Osteoblast (primary cell): ENCODE measurements around the gene CNPY2. TPM values are rescaled to one million over a fixed set of nuclear protein-coding genes. Genes with fewer than 3 reads are reported as not detected.

Experiments
- DNase-seq: peaks from one replicate; pipeline ENCODE4 v3.0.0; 2011; ENCODE audit warnings: low spot score, mixed read lengths; ENCODE audit not compliant: insufficient read length; ENCODE audit errors: missing footprints
- H2AFZ ChIP-seq: 2 replicates; pipeline ENCODE4 v1.6.0; 2011; ENCODE audit warnings: mild to moderate bottlenecking, low read length
- H3K27ac ChIP-seq: 2 replicates; pipeline ENCODE4 v1.5.1; 2011; ENCODE audit warnings: mild to moderate bottlenecking, low read depth, low read length, moderate library complexity
- H3K27me3 ChIP-seq: 2 replicates; pipeline ENCODE4 v1.6.0; 2012; ENCODE audit warnings: mild to moderate bottlenecking, control low read depth, inconsistent platforms, low read length, moderate library complexity; ENCODE audit not compliant: insufficient read depth
- H3K36me3 ChIP-seq: 2 replicates; pipeline ENCODE4 v1.5.1; 2011; ENCODE audit warnings: mild to moderate bottlenecking, low read length, control low read depth, moderate library complexity; ENCODE audit not compliant: insufficient read depth
- H3K4me1 ChIP-seq: 2 replicates; pipeline ENCODE4 v1.5.1; 2011; ENCODE audit warnings: mild to moderate bottlenecking, low read length, control low read depth, moderate library complexity; ENCODE audit not compliant: insufficient read depth
- H3K4me2 ChIP-seq: 2 replicates; pipeline ENCODE4 v1.6.0; 2011; ENCODE audit warnings: mild to moderate bottlenecking, low read length; ENCODE audit not compliant: insufficient read depth
- H3K4me3 ChIP-seq: fragments of 200-600 bp; sonication (generic); 3 replicates; pipeline ENCODE4 v1.5.1; 2012; ENCODE audit warnings: mild to moderate bottlenecking, low read length, inconsistent platforms; ENCODE audit not compliant: insufficient read depth
- H3K79me2 ChIP-seq: 2 replicates; pipeline ENCODE4 v1.6.0; 2012; ENCODE audit warnings: mild to moderate bottlenecking, low read length, control low read depth, inconsistent platforms; ENCODE audit not compliant: insufficient read depth
- H3K9me3 ChIP-seq: 2 replicates; pipeline ENCODE4 v1.5.1; 2011; ENCODE audit warnings: low read depth, low read length, control low read depth
- H4K20me1 ChIP-seq: 2 replicates; pipeline ENCODE4 v1.6.0; 2012; ENCODE audit warnings: mild to moderate bottlenecking, low read length, control low read depth; ENCODE audit not compliant: insufficient read depth
- total RNA-seq: library from RNA; depleted of rRNA; stranded (reverse); fragments of >200 nt; gene quantifications from 2 replicates; pipeline ENCODE4 v1.2.3, GENCODE V29; 2012
- TF ChIP-seq, protein P1 (sequence below): IDR thresholded peaks from 2 replicates; pipeline ENCODE4 v1.5.1; 2011; ENCODE audit warnings: mild to moderate bottlenecking, low read depth, low read length, moderate library complexity; ENCODE audit errors: extremely low read depth

CNPY2 gene
- total RNA-seq, 1 donor = 82.5 TPM

GRCh38 chr12:56298828-56299227, 17.0 kb downstream of the CNPY2 start:
- DNase-seq = no peak
- H2AFZ ChIP-seq = no peak overlapping the region

DNA sequence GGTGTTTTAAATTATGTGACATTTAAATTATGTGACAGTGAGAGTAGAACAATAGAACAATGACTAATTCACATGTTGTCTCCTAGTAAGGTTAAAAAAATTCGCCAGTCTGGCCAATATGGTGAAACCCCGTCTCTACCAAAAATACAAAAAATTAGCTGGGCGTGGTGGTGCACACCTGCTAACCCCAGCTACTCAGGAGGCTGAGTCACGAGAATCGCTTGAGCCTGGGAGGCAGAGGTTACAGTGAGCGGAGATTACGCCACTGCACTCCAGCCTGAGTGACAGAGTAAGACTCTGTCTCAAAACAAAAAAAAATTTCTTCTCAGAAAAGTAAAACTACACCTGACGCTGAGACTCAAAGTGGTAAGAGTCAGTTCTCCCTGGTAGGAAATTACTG, 18.4 kb downstream of the CNPY2 start:
- peaks cover 71% of the 10 kb centered on the region for H3K79me2 ChIP-seq
- H3K36me3 ChIP-seq = peaks cover 11% of the 10 kb centered on the region
- peaks cover 23% of the 10 kb centered on the region for H4K20me1 ChIP-seq
- TF ChIP-seq, protein P1, sequence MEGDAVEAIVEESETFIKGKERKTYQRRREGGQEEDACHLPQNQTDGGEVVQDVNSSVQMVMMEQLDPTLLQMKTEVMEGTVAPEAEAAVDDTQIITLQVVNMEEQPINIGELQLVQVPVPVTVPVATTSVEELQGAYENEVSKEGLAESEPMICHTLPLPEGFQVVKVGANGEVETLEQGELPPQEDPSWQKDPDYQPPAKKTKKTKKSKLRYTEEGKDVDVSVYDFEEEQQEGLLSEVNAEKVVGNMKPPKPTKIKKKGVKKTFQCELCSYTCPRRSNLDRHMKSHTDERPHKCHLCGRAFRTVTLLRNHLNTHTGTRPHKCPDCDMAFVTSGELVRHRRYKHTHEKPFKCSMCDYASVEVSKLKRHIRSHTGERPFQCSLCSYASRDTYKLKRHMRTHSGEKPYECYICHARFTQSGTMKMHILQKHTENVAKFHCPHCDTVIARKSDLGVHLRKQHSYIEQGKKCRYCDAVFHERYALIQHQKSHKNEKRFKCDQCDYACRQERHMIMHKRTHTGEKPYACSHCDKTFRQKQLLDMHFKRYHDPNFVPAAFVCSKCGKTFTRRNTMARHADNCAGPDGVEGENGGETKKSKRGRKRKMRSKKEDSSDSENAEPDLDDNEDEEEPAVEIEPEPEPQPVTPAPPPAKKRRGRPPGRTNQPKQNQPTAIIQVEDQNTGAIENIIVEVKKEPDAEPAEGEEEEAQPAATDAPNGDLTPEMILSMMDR = no peak
- no peak overlapping the region for H3K4me3 ChIP-seq
- H3K4me2 ChIP-seq = no peak overlapping the region
- H2AFZ ChIP-seq = no peak overlapping the region
- no peaks in the 10 kb centered on the region for H3K9me3 ChIP-seq
- H3K27me3 ChIP-seq = no peaks in the 10 kb centered on the region
- H3K27ac ChIP-seq = no peak overlapping the region
- no peak for DNase-seq
- peaks cover 22% of the 10 kb centered on the region for H3K4me1 ChIP-seq

More at GRCh38 chr12:56298828-56299227, 17.0 kb downstream of the CNPY2 start:
- Histone ChIP-seq H3K27me3 (no peaks in the 10 kb centered on the region), H3K4me2 (peak overlapping the region; percentile 82), H3K79me2 (peaks cover 60% of the 10 kb centered on the region), H3K9me3 (no peaks in the 10 kb centered on the region), H3K4me3 (peak overlapping the region; percentile 99), H3K4me1 (peaks cover 22% of the 10 kb centered on the region), H4K20me1 (peaks cover 21% of the 10 kb centered on the region), H3K36me3 (peaks cover 11% of the 10 kb centered on the region), H3K27ac (no peak overlapping the region)
- TF ChIP-seq, protein P1 = no peak

- Histone ChIP-seq H2AFZ (no peak overlapping the region), H3K79me2 (peaks cover 82% of the 10 kb centered on the region), H4K20me1 (peaks cover 29% of the 10 kb centered on the region), H3K4me3 (no peak overlapping the region), H3K27me3 (no peaks in the 10 kb centered on the region), H3K36me3 (peaks cover 18% of the 10 kb centered on the region), H3K4me1 (peaks cover 22% of the 10 kb centered on the region), H3K9me3 (no peaks in the 10 kb centered on the region), H3K4me2 (peak overlapping the region; percentile 40), H3K27ac (no peak overlapping the region)
- TF ChIP-seq, protein P1 = no peak
- DNase-seq = no peak
These were observed 19.5 kb downstream of the CNPY2 start for GRCh38 chr12:56296295-56296694.

- no peaks in the 10 kb centered on the region for H3K27me3 ChIP-seq
- no peaks in the 10 kb centered on the region for H3K9me3 ChIP-seq
- H3K4me1 ChIP-seq = peaks cover 7% of the 10 kb centered on the region
- no peak for DNase-seq
- TF ChIP-seq, protein P1 = no peak
- H3K79me2 ChIP-seq = peaks cover 92% of the 10 kb centered on the region
- no peak overlapping the region for H3K4me2 ChIP-seq
- H3K36me3 ChIP-seq = peaks cover 29% of the 10 kb centered on the region
- no peak overlapping the region for H2AFZ ChIP-seq
- H4K20me1 ChIP-seq = peaks cover 24% of the 10 kb centered on the region
- H3K4me3 ChIP-seq = no peak overlapping the region
- no peak overlapping the region for H3K27ac ChIP-seq
These were observed 22.0 kb downstream of the CNPY2 start for GRCh38 chr12:56293795-56294194.
